ENCODE measurements around the gene SKAP2.

SKAP2 gene

DNA sequence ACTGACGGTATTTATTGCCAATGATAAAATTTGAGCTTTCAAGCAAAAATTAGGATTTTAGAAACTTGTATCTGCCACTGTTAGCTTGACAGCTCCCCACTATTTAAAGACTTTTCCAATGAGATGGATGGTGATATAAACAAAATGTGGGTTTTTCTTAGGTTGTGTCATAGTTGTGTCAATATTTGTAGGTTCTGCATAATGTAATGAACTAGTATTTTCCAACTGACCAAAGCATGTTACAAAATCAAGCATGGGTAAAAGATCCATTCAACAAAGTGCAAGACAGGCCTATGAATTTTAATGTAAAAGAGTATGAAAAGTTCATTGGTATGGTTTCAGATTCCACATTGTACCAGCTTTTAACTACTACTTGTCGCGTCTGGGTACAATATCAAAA lies 165.6 kb downstream of the SKAP2 start:
- Histone ChIP-seq H3K27ac (no peak overlapping the region), H3K4me3 (ENCODE audit: low read depth, low read length) (no peak overlapping the region), H3K4me1 (no peaks in the 10 kb centered on the region), H3K4me2 (ENCODE audit: low read length) (no peak overlapping the region), H3K79me2 (no peaks in the 10 kb centered on the region), H3K27me3 (ENCODE audit: control insufficient read depth, insufficient read depth, low read length) (no peaks in the 10 kb centered on the region), H3K9ac (no peak overlapping the region), H3K36me3 (ENCODE audit: control insufficient read depth, insufficient read depth, low read length) (no peaks in the 10 kb centered on the region), H2AFZ (no peak overlapping the region), H3K9me3 (ENCODE audit: control insufficient read depth, low read length) (no peaks in the 10 kb centered on the region)
- TF ChIP-seq, protein P1, sequence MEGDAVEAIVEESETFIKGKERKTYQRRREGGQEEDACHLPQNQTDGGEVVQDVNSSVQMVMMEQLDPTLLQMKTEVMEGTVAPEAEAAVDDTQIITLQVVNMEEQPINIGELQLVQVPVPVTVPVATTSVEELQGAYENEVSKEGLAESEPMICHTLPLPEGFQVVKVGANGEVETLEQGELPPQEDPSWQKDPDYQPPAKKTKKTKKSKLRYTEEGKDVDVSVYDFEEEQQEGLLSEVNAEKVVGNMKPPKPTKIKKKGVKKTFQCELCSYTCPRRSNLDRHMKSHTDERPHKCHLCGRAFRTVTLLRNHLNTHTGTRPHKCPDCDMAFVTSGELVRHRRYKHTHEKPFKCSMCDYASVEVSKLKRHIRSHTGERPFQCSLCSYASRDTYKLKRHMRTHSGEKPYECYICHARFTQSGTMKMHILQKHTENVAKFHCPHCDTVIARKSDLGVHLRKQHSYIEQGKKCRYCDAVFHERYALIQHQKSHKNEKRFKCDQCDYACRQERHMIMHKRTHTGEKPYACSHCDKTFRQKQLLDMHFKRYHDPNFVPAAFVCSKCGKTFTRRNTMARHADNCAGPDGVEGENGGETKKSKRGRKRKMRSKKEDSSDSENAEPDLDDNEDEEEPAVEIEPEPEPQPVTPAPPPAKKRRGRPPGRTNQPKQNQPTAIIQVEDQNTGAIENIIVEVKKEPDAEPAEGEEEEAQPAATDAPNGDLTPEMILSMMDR (IDR thresholded peaks at IDR 0.05): no peak

DNA sequence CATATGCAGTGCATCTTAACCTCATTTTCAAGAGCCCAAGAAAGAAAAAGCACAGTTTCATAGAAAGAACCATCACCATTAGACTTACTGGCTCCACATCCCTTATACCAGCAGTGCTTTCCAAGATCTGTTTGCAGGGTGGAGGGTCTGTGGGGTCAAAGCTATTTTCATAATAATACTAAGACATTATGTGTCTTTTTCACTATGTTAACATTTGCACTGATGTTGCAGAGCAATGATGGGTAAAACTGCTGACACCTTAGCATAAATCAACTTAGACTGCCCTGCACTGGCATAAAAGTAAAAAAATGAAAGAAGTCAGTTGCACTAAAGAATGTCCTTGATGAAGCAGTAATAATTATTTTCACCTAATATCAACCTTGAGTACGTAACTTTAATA lies 166.2 kb downstream of the SKAP2 start:
- no peaks in the 10 kb centered on the region for H3K36me3 ChIP-seq (ENCODE audit: control insufficient read depth, insufficient read depth, low read length)
- H3K9ac ChIP-seq: no peak overlapping the region
- no peaks in the 10 kb centered on the region for H3K9me3 ChIP-seq (ENCODE audit: control insufficient read depth, low read length)
- no peak overlapping the region for H3K4me3 ChIP-seq (ENCODE audit: low read depth, low read length)
- no peaks in the 10 kb centered on the region for H3K4me1 ChIP-seq
- H3K27me3 ChIP-seq (ENCODE audit: control insufficient read depth, insufficient read depth, low read length): no peaks in the 10 kb centered on the region
- no peak overlapping the region for H2AFZ ChIP-seq
- H3K79me2 ChIP-seq: no peaks in the 10 kb centered on the region
- TF ChIP-seq, protein P1 (IDR thresholded peaks at IDR 0.05): no peak
- no peak overlapping the region for H3K4me2 ChIP-seq (ENCODE audit: low read length)
- H3K27ac ChIP-seq: no peak overlapping the region

DNA sequence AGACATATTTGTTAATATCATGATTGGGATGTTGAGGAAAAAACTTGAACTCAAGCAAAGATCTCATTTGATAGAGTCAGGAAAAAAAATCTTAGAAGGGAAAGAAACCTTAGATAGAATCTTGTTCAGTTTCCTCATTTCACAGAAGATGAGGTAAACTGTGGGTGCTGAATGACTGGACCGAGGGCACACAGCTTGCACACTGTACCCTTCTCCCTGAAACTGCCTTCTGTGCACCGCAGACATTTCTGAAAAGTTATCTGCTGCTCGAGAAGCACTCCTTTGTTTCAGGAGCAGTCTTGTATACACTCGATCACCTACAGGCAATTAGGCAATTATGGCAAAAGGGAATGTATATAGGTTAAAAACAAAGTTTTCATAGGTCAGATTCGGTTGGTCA lies 167.4 kb downstream of the SKAP2 start:
- TF ChIP-seq, protein P1 (IDR thresholded peaks at IDR 0.05): no peak

DNA sequence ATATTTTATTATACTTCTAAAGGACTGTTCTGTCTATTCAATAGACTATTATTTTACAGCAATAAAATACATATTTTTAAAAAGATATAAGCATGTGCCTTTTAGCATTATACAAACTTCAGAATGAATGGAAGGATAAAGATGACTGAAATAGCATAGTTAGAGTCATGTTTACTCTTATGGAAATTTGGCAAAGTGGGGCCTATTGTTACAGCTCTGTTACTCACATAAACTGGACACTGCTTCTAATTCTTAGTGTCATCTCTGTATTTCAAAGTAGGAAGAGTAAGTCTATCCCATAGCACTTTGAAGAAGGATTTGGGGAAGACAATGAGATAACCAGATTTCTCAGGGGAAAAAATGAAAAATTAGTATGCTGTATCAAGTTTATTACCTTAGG lies 168.2 kb downstream of the SKAP2 start:
- TF ChIP-seq, protein P1 (IDR thresholded peaks at IDR 0.05): no peak
- Histone ChIP-seq H3K4me2 (ENCODE audit: low read length) (no peak overlapping the region), H3K9me3 (ENCODE audit: control insufficient read depth, low read length) (no peaks in the 10 kb centered on the region), H3K27me3 (ENCODE audit: control insufficient read depth, insufficient read depth, low read length) (no peaks in the 10 kb centered on the region), H3K4me1 (no peaks in the 10 kb centered on the region), H3K79me2 (no peaks in the 10 kb centered on the region), H3K36me3 (ENCODE audit: control insufficient read depth, insufficient read depth, low read length) (no peaks in the 10 kb centered on the region), H2AFZ (no peak overlapping the region), H3K27ac (no peak overlapping the region), H3K9ac (no peak overlapping the region), H3K4me3 (ENCODE audit: low read depth, low read length) (no peak overlapping the region)

More for the DNA sequence above, 167.4 kb downstream of the SKAP2 start:
- no peaks in the 10 kb centered on the region for H3K4me1 ChIP-seq
- H3K4me2 ChIP-seq (ENCODE audit: low read length): no peak overlapping the region
- H3K9me3 ChIP-seq (ENCODE audit: control insufficient read depth, low read length): no peaks in the 10 kb centered on the region
- H3K36me3 ChIP-seq (ENCODE audit: control insufficient read depth, insufficient read depth, low read length): no peaks in the 10 kb centered on the region
- H2AFZ ChIP-seq: no peak overlapping the region
- no peak overlapping the region for H3K4me3 ChIP-seq (ENCODE audit: low read depth, low read length)
- H3K9ac ChIP-seq: no peak overlapping the region
- no peaks in the 10 kb centered on the region for H3K79me2 ChIP-seq
- no peaks in the 10 kb centered on the region for H3K27me3 ChIP-seq (ENCODE audit: control insufficient read depth, insufficient read depth, low read length)
- H3K27ac ChIP-seq: no peak overlapping the region

DNA sequence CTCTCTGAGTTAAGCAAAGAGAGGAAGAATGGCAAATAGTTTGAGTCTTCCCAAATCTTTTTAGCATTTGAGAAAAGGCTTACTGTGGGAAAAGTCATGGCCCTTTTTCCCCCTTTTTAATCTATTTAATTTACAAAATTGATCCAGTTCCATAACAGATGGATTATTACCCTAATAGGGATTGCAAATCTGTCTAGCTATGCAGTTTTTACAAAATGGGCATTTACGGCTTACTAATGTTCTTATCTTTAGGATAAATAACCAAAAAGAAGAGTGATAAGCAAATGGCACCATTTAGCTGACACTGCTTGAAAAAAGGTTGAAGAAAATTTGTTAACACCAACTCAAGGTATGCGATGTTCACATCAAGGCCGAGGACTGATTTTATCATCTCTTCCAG lies 169.7 kb downstream of the SKAP2 start:
- TF ChIP-seq, protein P1 (IDR thresholded peaks at IDR 0.05): no peak
- Histone ChIP-seq H3K27ac (no peak overlapping the region), H3K4me2 (ENCODE audit: low read length) (no peak overlapping the region), H3K4me3 (ENCODE audit: low read depth, low read length) (no peak overlapping the region), H3K79me2 (no peaks in the 10 kb centered on the region), H3K27me3 (ENCODE audit: control insufficient read depth, insufficient read depth, low read length) (no peaks in the 10 kb centered on the region), H3K36me3 (ENCODE audit: control insufficient read depth, insufficient read depth, low read length) (no peaks in the 10 kb centered on the region), H2AFZ (no peak overlapping the region), H3K9me3 (ENCODE audit: control insufficient read depth, low read length) (no peaks in the 10 kb centered on the region), H3K9ac (no peak overlapping the region), H3K4me1 (no peaks in the 10 kb centered on the region)

All from parathyroid adenoma (tissue), 2 donors.